HG03280 (cell line): ENCODE results near the gene VWA1.
"Not testable (repeated sequence)": the region's sequence is repeated elsewhere in the genome, so short reads cannot be mapped to it uniquely, and the experiment has no call there.

ENCODE experiments used
- ATAC-seq: cut with Tn5 transposase; IDR thresholded peaks from one replicate; pipeline ENCODE4 v1.9.1; 2021; ENCODE audit warnings: mild to moderate bottlenecking, moderate library complexity; ENCODE audit not compliant: unreplicated experiment

The VWA1 gene

GRCh38 chr1:1402901-1403392 is 32.5 kb upstream of the VWA1 start:
- ATAC-seq, result not testable (repeated sequence)

- ATAC-seq, result no peak
These were observed 31.8 kb upstream of the VWA1 start for GRCh38 chr1:1403653-1404052.

- ATAC-seq, result no peak
These were observed 29.2 kb upstream of the VWA1 start for GRCh38 chr1:1406101-1406820.

- peak; percentile 92 for ATAC-seq
These were observed 28.5 kb upstream of the VWA1 start, which contains the start of gene MRPL20 for GRCh38 chr1:1406821-1407635. TSS of gene MRPL20 (minus strand) at chr1:1407293. CDS start at chr1:1407217, 76 bp downstream.

- no peak for ATAC-seq
These were observed 27.7 kb upstream of the VWA1 start for GRCh38 chr1:1407636-1408318.

GRCh38 chr1:1410238-1410637 is 25.3 kb upstream of the VWA1 start:
- not testable (repeated sequence) for ATAC-seq

GRCh38 chr1:1411626-1412025 is 23.9 kb upstream of the VWA1 start:
- no peak for ATAC-seq

GRCh38 chr1:1412311-1412902 is 23.1 kb upstream of the VWA1 start:
- not testable (repeated sequence) for ATAC-seq

- ATAC-seq, result no peak
These were observed 19.7 kb upstream of the VWA1 start for GRCh38 chr1:1415751-1416150.

GRCh38 chr1:1417396-1417795 is 18.1 kb upstream of the VWA1 start:
- not testable (repeated sequence) for ATAC-seq

GRCh38 chr1:1417825-1418463 is 17.5 kb upstream of the VWA1 start:
- ATAC-seq, result not testable (repeated sequence)

- ATAC-seq, result no peak
These were observed 16.8 kb upstream of the VWA1 start for GRCh38 chr1:1418464-1419362.

GRCh38 chr1:1419363-1419812 is 16.1 kb upstream of the VWA1 start:
- no peak for ATAC-seq

- ATAC-seq, result no peak
These were observed 15.5 kb upstream of the VWA1 start for GRCh38 chr1:1419813-1420653.

- ATAC-seq, result no peak
These were observed 14.8 kb upstream of the VWA1 start for GRCh38 chr1:1420654-1421141.

- ATAC-seq, result no peak
These were observed 14.2 kb upstream of the VWA1 start, which contains the start of gene ANKRD65 for GRCh38 chr1:1421147-1421906. TSS of gene ANKRD65 (minus strand) at chr1:1421276. CDS start at chr1:1421005, 271 bp downstream.

- no peak for ATAC-seq
These were observed 13.5 kb upstream of the VWA1 start for GRCh38 chr1:1421907-1422464.
